Duodenal mucosa (tissue), 2 donors: Measurements from ENCODE around the gene MAMDC2.

ENCODE experiments used
- H3K27ac ChIP-seq: one replicate; pipeline ENCODE4 v1.7.0; 2013; ENCODE audit warnings: low read depth, low read length
- H3K27me3 ChIP-seq, 2 donors: one replicate each; pipeline ENCODE4 v1.7.0; 2013; ENCODE audit warnings: low read length in 2 of 2, control low read depth in 1 of 2; ENCODE audit not compliant: insufficient read depth in 2 of 2, control insufficient read depth in 1 of 2
- H3K36me3 ChIP-seq, 2 donors: one replicate each; pipeline ENCODE4 v1.7.0; 2013; ENCODE audit warnings: low read length in 2 of 2, control low read depth in 1 of 2; ENCODE audit not compliant: insufficient read depth in 2 of 2, control insufficient read depth in 1 of 2
- H3K4me1 ChIP-seq, 2 donors: one replicate each; pipeline ENCODE4 v1.7.0; 2013; ENCODE audit warnings: low read length in 2 of 2, control low read depth in 1 of 2; ENCODE audit not compliant: insufficient read depth in 2 of 2, control insufficient read depth in 1 of 2
- H3K4me3 ChIP-seq, 2 donors: one replicate each; pipeline ENCODE4 v1.7.0; 2013; ENCODE audit warnings: low read length in 2 of 2, low read depth in 1 of 2
- H3K9ac ChIP-seq, 2 donors: one replicate each; pipeline ENCODE4 v1.7.0; 2013; ENCODE audit warnings: low read length in 2 of 2, low read depth in 1 of 2
- H3K9me3 ChIP-seq, 2 donors: one replicate each; pipeline ENCODE4 v1.7.0; 2013; ENCODE audit warnings: low read length in 2 of 2, control low read depth in 1 of 2; ENCODE audit not compliant: control insufficient read depth in 1 of 2

The MAMDC2 gene

DNA sequence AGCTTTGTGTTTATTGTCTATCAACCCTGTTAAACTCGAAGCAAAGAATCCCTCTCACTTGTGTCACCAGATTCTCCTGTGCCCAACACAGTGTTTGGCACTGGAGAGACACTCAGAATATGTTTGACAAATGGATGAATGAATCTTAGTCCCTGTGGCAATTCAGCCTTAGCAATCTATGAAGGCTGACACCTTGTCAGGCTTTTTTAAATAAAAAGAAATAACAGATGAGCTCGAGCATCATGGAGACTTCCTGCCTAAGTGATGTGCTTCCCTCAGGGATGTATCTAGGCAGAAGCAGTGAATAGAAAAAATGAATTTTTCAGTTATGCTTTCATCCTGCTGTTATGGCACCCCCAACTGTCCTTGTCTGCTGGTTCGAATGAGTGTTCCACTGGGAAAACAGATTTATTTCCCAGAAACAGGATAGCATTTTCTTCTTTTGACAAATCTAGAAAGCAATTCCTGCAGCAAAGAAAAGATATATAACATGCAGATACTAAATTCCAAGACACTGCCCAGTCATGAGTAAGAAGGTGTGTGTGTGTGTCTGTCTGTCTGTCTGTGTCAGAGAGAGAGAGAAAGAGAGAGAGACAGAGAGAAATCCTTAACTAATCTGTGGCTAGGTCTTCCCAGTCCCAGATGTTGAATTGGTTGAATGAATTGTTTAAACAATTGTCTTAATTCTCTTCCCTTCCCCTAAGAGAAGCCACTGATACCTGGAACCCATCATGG is 16.7 kb downstream of the MAMDC2 start:
- Histone ChIP-seq H3K4me1 (no peaks in the 10 kb centered on the region), H3K36me3 (no peaks in the 10 kb centered on the region), H3K4me3 (no peak overlapping the region), H3K27ac (no peak overlapping the region), H3K9me3 (no peaks in the 10 kb centered on the region), H3K27me3 (no peaks in the 10 kb centered on the region), H3K9ac (no peak overlapping the region)

DNA sequence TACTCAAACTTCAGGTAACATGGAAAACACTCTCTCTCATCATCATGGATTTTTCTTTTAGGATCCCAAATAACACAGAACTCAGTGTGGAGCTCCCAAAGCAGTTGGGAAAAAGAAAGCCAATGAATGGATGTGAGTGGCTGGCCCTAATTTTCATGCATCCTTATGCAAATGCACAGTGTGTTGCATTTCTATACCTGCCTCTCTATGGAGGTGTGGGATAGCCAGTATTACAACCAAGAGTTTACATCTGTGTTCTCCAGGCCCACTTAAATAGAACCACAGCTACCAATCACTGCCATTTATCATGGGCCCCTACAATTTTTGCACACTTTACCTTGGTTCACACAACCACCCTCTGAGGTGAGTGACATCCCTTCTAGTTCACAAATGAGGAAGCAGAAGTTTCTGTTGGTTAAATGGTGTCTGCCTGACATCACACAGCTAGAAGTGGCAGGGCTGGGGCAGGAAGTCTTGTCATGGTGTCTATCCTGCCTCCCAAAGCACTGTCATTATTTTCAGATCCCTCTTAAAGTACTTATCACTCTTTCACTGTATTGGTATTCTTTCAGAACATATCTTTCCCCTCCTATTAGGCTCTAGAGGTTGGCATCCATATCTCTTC is 17.3 kb downstream of the MAMDC2 start:
- H3K36me3 ChIP-seq: no peaks in the 10 kb centered on the region
- H3K27me3 ChIP-seq: no peaks in the 10 kb centered on the region
- no peak overlapping the region for H3K27ac ChIP-seq
- H3K9ac ChIP-seq: no peak overlapping the region
- H3K4me1 ChIP-seq: no peaks in the 10 kb centered on the region
- no peak overlapping the region for H3K4me3 ChIP-seq
- H3K9me3 ChIP-seq: no peaks in the 10 kb centered on the region

DNA sequence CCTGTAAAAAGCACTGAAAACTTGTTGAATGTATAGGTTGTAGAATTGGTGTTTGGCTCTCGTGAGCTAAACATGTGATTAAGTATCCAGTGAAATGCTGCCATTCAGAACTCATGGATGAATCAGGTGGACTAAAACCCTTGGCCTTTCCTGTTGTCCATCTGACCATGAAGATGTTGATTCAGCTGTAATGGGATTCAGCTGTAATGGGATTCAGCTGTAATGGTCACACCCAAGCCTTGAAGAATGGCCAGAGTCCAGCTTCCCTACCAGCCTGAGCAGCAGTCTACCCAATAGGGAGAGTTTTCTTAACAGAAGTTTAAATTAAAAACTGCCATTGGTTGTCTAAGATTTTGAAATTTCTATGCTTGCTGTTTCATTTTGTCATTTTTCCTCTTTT is 18.1 kb downstream of the MAMDC2 start:
- H3K36me3 ChIP-seq: no peaks in the 10 kb centered on the region
- H3K9ac ChIP-seq: no peak overlapping the region
- H3K4me3 ChIP-seq: no peak overlapping the region
- H3K27me3 ChIP-seq: no peaks in the 10 kb centered on the region
- no peaks in the 10 kb centered on the region for H3K4me1 ChIP-seq
- H3K27ac ChIP-seq: no peak overlapping the region
- no peaks in the 10 kb centered on the region for H3K9me3 ChIP-seq

DNA sequence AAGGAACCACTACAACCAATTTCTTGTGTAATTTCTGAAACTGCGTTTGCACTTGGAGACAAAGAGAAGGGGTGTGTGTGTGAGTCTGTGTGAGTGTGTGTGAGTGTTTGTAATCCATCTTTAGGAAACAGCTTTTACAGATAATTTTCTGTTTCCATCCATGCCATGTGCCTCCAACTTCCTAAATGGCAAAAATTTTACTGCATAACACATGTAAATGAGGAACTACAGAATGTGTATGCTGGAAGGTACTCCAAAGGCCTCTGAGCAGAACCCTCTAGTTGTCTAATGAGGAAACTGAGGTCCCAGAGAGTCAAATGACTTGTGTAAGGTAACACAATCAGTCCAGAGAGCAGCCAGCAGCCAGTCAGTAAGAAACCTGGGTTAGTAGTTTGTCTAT is 20.8 kb downstream of the MAMDC2 start:
- Histone ChIP-seq H3K27ac (no peak overlapping the region), H3K4me3 (no peak overlapping the region)

DNA sequence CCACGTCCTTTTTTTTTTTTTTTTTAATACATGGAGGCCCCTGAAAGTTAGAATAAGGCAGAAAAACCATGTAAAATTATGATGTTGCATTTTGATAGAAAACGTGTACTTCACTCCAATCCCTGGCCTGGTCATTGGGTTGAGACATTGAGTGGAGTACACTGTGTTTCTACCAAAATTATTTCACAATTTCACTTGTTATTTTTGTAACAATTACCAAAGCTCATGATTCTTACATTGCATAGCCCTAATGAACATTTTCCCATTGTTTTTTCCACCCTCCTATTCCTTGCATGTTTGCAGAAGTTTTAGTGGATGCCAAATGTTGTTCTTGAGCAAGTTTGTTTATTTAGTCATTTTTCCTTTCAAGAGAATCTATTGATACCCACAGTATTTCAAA is 21.9 kb downstream of the MAMDC2 start:
- no peaks in the 10 kb centered on the region for H3K36me3 ChIP-seq
- no peaks in the 10 kb centered on the region for H3K9me3 ChIP-seq
- H3K4me1 ChIP-seq: no peaks in the 10 kb centered on the region
- no peaks in the 10 kb centered on the region for H3K27me3 ChIP-seq
- H3K4me3 ChIP-seq: no peak overlapping the region
- no peak overlapping the region for H3K9ac ChIP-seq
- H3K27ac ChIP-seq: no peak overlapping the region

More for the DNA sequence above, 20.8 kb downstream of the MAMDC2 start:
- H3K27me3 ChIP-seq: no peaks in the 10 kb centered on the region
- no peaks in the 10 kb centered on the region for H3K36me3 ChIP-seq
- H3K4me1 ChIP-seq: no peaks in the 10 kb centered on the region
- no peaks in the 10 kb centered on the region for H3K9me3 ChIP-seq
- no peak overlapping the region for H3K9ac ChIP-seq

DNA sequence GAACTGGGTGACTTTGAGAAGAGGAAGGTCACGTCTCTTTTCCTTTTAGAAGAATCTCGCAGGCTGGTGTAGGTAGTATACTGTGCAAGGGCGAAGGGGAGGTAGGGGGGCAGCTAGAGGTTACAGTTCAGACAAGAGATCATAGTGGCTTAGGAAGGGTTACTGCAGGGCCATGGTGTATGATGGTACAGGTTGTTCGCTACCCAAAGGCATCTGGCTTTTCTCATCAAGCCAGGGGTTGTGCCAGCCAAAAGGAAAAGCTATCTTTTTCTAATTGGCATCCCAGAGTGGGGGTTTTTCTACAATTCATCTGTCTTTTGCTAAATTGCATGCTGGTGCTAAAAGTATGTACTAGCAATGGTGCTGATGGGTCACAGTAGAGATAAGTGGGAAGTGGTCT is 22.8 kb downstream of the MAMDC2 start:
- no peak overlapping the region for H3K4me3 ChIP-seq
- no peak overlapping the region for H3K27ac ChIP-seq
- H3K4me1 ChIP-seq: no peaks in the 10 kb centered on the region
- no peaks in the 10 kb centered on the region for H3K36me3 ChIP-seq
- no peak overlapping the region for H3K9ac ChIP-seq
- no peaks in the 10 kb centered on the region for H3K27me3 ChIP-seq
- no peaks in the 10 kb centered on the region for H3K9me3 ChIP-seq

DNA sequence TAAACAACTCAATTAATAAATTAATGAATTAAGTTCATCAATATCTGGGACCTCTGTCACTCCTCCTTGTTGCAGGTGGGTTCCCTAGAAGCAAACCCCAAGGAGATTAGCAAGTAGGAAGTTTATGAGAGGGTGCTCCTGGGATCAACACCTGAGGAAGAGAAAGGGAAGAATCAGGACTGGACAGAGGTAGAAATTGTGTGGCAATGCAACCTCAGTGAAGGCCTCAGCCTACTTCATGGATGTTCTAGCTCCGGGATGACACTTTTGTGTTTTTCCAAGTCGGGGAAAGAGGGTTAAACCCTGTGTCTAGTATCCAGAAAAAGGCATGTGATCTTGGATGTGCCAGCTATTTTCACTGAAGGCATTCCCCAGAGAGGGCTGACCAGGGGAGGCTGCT is 23.2 kb downstream of the MAMDC2 start:
- H3K4me1 ChIP-seq: no peaks in the 10 kb centered on the region
- no peaks in the 10 kb centered on the region for H3K9me3 ChIP-seq
- no peak overlapping the region for H3K9ac ChIP-seq
- no peaks in the 10 kb centered on the region for H3K27me3 ChIP-seq
- H3K27ac ChIP-seq: no peak overlapping the region
- H3K4me3 ChIP-seq: no peak overlapping the region
- no peaks in the 10 kb centered on the region for H3K36me3 ChIP-seq

DNA sequence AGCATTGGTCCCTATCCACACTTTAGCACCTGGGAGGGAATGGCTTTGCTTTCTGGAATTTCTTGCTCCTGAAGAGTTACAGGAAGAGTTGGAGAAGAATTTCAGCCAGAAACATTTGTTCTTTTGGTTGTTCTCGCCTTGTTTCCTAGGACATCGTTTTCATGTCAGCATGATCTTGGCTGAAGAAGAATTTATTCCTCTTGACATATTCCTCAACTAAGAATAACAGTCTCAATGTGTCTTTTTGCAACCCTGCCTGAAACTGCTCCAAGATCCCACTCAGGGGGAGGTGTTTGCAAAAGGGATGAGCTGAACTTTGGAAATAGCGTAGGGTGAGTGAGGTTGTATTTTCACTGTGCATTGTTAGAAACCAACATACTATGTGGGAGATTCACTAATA is 26.1 kb downstream of the MAMDC2 start:
- Histone ChIP-seq H3K4me3 (no peak overlapping the region), H3K27me3 (no peaks in the 10 kb centered on the region), H3K9ac (no peak overlapping the region), H3K9me3 (no peaks in the 10 kb centered on the region), H3K36me3 (no peaks in the 10 kb centered on the region), H3K27ac (no peak overlapping the region), H3K4me1 (peaks cover 0 to under 1% of the 10 kb centered on the region in 2 donors)

DNA sequence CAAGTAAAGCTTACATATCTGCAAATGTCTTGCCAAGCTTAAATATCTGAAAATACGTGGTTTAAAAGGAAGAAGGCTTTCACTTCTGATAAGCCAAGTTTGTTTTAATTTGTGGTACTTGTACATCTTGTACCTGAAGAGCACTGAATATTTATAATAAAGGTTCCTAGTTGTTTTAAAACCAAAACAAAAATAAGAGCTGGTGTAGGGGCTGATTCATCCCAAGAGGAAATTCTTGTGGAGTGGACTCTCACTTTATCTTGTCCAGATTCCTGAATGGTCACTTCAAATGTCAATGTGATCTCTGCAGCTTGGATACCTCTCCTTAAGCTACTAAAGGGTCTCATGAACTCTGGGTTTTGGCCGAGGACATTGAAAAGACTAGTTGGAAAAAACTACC is 29.5 kb downstream of the MAMDC2 start:
- H3K9me3 ChIP-seq: no peaks in the 10 kb centered on the region
- H3K4me1 ChIP-seq: peaks cover 0 to 2% of the 10 kb centered on the region in 2 donors
- H3K27ac ChIP-seq: no peak overlapping the region
- H3K4me3 ChIP-seq: no peak overlapping the region
- no peaks in the 10 kb centered on the region for H3K36me3 ChIP-seq
- H3K27me3 ChIP-seq: no peaks in the 10 kb centered on the region
- no peak overlapping the region for H3K9ac ChIP-seq

DNA sequence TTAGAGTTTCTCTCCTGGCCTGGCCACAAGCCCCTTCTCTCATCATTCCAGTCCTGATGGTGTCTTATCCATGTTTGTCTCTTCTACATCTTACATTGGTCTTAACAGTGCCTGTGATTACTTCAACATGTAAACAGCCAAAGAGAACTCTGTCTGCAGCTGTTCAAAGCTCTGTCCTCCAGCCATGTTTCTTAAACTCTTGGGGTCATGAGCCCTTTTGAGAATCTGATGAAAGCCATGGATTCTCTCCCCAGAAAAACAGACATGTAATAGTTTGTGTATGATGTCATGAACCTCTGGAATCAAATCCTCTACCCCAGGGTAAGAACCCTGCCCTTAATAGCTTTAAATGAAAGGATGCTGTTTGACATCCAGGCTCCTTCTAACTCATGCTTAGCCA is 30.1 kb downstream of the MAMDC2 start:
- H3K36me3 ChIP-seq: no peaks in the 10 kb centered on the region
- no peak overlapping the region for H3K4me3 ChIP-seq
- H3K4me1 ChIP-seq: peaks cover 0 to 4% of the 10 kb centered on the region in 2 donors
- H3K9ac ChIP-seq: no peak overlapping the region
- H3K9me3 ChIP-seq: no peaks in the 10 kb centered on the region
- no peak overlapping the region for H3K27ac ChIP-seq
- no peaks in the 10 kb centered on the region for H3K27me3 ChIP-seq
